HepG2 (cell line): Measurements from ENCODE around the gene ZNF213. TPM values are rescaled to one million over a fixed set of nuclear protein-coding genes. Genes with fewer than 3 reads are reported as not detected.

Experiments used
- CREM ChIP-seq, 2 experiments: sonication (generic) in 1 of 2; formaldehyde crosslinking in 1 of 2; IDR thresholded peaks; 2 replicates each; pipeline versions ENCODE4 v1.4.0 to v1.6.1; 2016 to 2020; ENCODE audit warnings: antibody characterized with exemption in 1 of 2, mild to moderate bottlenecking in 1 of 2, missing genetic modification reagents in 1 of 2
- FOXK2 ChIP-seq: fragments of 450-650 bp; IDR thresholded peaks from 2 replicates; pipeline ENCODE4 v1.6.1; 2016
- GZF1 ChIP-seq: sonication (generic); formaldehyde crosslinking; IDR thresholded peaks from 2 replicates; pipeline ENCODE4 v1.5.1; 2020; ENCODE audit warnings: mild to moderate bottlenecking, missing genetic modification reagents
- HMG20B ChIP-seq: conservative IDR thresholded peaks from 2 replicates; pipeline ENCODE4 v1.6.1; 2016; ENCODE audit warnings: missing genetic modification reagents, missing compliant biosample characterization
- KLF15 ChIP-seq: sonication (generic); formaldehyde crosslinking; IDR thresholded peaks from 2 replicates; pipeline ENCODE4 v1.8.1; 2023; ENCODE audit warnings: borderline replicate concordance, mild to moderate bottlenecking, inconsistent platforms, missing genetic modification reagents, mixed read lengths
- MYC ChIP-seq: sonication (generic); formaldehyde crosslinking; IDR thresholded peaks from 2 replicates; pipeline ENCODE4 v1.9.0; 2021; ENCODE audit warnings: missing genetic modification reagents, borderline replicate concordance
- NFIC ChIP-seq: IDR thresholded peaks from 2 replicates; pipeline ENCODE4 v1.6.1; 2012; ENCODE audit warnings: mild to moderate bottlenecking, low read length, inconsistent platforms
- PBX2 ChIP-seq: IDR thresholded peaks from 2 replicates; pipeline ENCODE4 v1.6.1; 2016; ENCODE audit warnings: control low read depth
- RERE ChIP-seq: IDR thresholded peaks from 2 replicates; pipeline ENCODE4 v1.6.1; 2016; ENCODE audit warnings: low read depth, missing genetic modification reagents, missing compliant biosample characterization
- SP2 ChIP-seq: sonication (generic); formaldehyde crosslinking; IDR thresholded peaks from 2 replicates; pipeline ENCODE4 v1.5.1; 2020; ENCODE audit warnings: mild to moderate bottlenecking, missing genetic modification reagents
- STAG1 ChIP-seq: sonication (generic); formaldehyde crosslinking; IDR thresholded peaks from 2 replicates; pipeline ENCODE4 v1.4.0; 2020; ENCODE audit warnings: missing genetic modification reagents
- ZNF138 ChIP-seq: sonication (generic); formaldehyde crosslinking; IDR thresholded peaks from 2 replicates; pipeline ENCODE4 v1.5.0; 2020; ENCODE audit warnings: mild to moderate bottlenecking, low read depth, missing genetic modification reagents
- ZNF232 ChIP-seq: sonication (generic); formaldehyde crosslinking; IDR thresholded peaks from 2 replicates; pipeline ENCODE4 v1.4.0; 2020; ENCODE audit warnings: missing genetic modification reagents, borderline replicate concordance
- ZNF652 ChIP-seq: IDR thresholded peaks from 2 replicates; pipeline ENCODE4 v1.6.1; 2016; ENCODE audit warnings: low read depth, borderline replicate concordance
- ZNF761 ChIP-seq: sonication (generic); formaldehyde crosslinking; conservative IDR thresholded peaks from 2 replicates; pipeline ENCODE4 v1.4.0; 2020; ENCODE audit warnings: mild to moderate bottlenecking, missing genetic modification reagents
- polyA plus RNA-seq, 8 experiments: library from polyadenylated mRNA; depleted of rRNA in 3 of 8; stranded (reverse) in 7 of 8; unstranded in 1 of 8; fragments of >200 nt; fragmentation: Illumina TruSeq in 4 of 8; extraction: Trizol in 4 of 8; gene quantifications; 2 replicates each; pipeline versions ENCODE4 v1.2.1 to v1.2.3, GENCODE V29; 2011 to 2016; ENCODE audit warnings: low read depth in 4 of 8, missing spikeins in 1 of 8, mixed read lengths in 1 of 8; ENCODE audit not compliant: insufficient read depth in 1 of 8
- total RNA-seq, 5 experiments: library from RNA; depleted of rRNA; stranded (reverse); fragments of >200 nt; fragmentation: Illumina TruSeq; extraction: Trizol; gene quantifications; 2 replicates each; pipeline ENCODE4 v1.2.3, GENCODE V29; 2016; ENCODE audit warnings: low read depth in 1 of 5
- TF ChIP-seq, protein P1 (sequence below): sonication (generic); formaldehyde crosslinking; IDR thresholded peaks from 2 replicates; pipeline ENCODE4 v1.8.0; 2022; ENCODE audit warnings: missing genetic modification reagents, mild to moderate bottlenecking, moderate library complexity, borderline replicate concordance
- TF ChIP-seq, protein P2 (sequence below): sonication (generic); formaldehyde crosslinking; IDR thresholded peaks from 2 replicates; pipeline ENCODE4 v1.4.0; 2020; ENCODE audit warnings: missing genetic modification reagents

The ZNF213 gene
- total and polyA plus RNA-seq, 2 of the 13 experiments (the other 11 are each of a cell fraction or from before 2014, with no cell fraction given), result 0.59 to 0.97 TPM

DNA sequence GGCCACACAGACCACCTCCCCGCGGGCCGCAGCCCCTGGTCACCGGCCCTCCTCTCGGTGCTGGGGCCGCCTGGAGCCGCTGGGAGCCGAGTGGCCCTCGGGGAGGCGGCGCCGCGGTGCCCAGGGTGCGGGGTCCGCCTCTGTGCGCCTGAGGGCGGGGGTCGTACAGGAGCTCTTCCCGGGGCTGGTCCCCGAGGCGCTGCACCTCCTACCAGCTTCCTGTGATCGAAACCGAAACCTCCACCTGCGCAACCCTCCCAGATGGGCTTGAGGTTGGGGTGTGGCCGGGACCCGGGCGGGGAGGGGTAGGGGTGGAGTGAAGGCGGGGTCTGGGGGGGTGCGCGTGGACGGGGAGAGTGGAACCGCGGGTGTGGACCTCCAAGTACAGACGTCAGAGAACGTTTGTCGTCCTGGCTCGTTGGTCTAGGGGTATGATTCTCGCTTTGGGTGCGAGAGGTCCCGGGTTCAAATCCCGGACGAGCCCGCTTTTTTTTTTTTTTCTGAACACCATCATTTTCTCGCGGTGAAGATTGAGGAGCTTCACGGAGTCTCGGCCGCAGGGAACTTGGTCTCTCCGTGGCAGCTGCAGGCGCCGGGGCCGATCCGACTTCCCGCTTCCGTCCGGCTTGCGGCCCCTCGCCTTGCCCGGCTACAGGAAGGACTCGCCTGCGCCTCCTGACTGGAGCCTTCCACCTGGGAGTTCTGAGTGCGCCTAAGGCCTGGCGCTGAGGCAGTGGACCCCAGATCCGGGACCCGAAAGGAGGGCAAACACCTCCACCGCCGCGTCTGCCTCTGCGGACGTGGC, 23.9 kb downstream of the ZNF213 start (continued):
- TF ChIP-seq FOXK2 (no peak), MYC (CRISPR knock-in tag) (peak; percentile 58; the same call in 1 of the 2 replicates), HMG20B (CRISPR knock-in tag) (no peak), ZNF652 (CRISPR knock-in tag) (no peak), KLF15 (CRISPR knock-in tag) (no peak), PBX2 (CRISPR knock-in tag) (no peak), NFIC (no peak), CREM (IDR thresholded peaks at IDR 0.05) (peak; percentile 49; the same call in 1 of the 2 replicates), CREM (CRISPR knock-in tag; IDR thresholded peaks at IDR 0.05) (no peak), STAG1 (CRISPR knock-in tag) (no peak), ZNF232 (CRISPR knock-in tag) (no peak), SP2 (no peak), ZNF138 (CRISPR knock-in tag) (no peak), ZNF761 (CRISPR knock-in tag) (0 out of 2 replicates have a peak, but pooled peaks have one; percentile 27), RERE (no peak), GZF1 (CRISPR knock-in tag) (peak; percentile 67; the same call in 1 of the 2 replicates)
- TF ChIP-seq, protein P1, sequence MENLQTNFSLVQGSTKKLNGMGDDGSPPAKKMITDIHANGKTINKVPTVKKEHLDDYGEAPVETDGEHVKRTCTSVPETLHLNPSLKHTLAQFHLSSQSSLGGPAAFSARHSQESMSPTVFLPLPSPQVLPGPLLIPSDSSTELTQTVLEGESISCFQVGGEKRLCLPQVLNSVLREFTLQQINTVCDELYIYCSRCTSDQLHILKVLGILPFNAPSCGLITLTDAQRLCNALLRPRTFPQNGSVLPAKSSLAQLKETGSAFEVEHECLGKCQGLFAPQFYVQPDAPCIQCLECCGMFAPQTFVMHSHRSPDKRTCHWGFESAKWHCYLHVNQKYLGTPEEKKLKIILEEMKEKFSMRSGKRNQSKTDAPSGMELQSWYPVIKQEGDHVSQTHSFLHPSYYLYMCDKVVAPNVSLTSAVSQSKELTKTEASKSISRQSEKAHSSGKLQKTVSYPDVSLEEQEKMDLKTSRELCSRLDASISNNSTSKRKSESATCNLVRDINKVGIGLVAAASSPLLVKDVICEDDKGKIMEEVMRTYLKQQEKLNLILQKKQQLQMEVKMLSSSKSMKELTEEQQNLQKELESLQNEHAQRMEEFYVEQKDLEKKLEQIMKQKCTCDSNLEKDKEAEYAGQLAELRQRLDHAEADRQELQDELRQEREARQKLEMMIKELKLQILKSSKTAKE, result no peak
- TF ChIP-seq, protein P2, sequence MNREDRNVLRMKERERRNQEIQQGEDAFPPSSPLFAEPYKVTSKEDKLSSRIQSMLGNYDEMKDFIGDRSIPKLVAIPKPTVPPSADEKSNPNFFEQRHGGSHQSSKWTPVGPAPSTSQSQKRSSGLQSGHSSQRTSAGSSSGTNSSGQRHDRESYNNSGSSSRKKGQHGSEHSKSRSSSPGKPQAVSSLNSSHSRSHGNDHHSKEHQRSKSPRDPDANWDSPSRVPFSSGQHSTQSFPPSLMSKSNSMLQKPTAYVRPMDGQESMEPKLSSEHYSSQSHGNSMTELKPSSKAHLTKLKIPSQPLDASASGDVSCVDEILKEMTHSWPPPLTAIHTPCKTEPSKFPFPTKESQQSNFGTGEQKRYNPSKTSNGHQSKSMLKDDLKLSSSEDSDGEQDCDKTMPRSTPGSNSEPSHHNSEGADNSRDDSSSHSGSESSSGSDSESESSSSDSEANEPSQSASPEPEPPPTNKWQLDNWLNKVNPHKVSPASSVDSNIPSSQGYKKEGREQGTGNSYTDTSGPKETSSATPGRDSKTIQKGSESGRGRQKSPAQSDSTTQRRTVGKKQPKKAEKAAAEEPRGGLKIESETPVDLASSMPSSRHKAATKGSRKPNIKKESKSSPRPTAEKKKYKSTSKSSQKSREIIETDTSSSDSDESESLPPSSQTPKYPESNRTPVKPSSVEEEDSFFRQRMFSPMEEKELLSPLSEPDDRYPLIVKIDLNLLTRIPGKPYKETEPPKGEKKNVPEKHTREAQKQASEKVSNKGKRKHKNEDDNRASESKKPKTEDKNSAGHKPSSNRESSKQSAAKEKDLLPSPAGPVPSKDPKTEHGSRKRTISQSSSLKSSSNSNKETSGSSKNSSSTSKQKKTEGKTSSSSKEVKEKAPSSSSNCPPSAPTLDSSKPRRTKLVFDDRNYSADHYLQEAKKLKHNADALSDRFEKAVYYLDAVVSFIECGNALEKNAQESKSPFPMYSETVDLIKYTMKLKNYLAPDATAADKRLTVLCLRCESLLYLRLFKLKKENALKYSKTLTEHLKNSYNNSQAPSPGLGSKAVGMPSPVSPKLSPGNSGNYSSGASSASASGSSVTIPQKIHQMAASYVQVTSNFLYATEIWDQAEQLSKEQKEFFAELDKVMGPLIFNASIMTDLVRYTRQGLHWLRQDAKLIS (CRISPR knock-in tag), result no peak
